ENCODE measurements around the gene ULK3. TPM values are rescaled to one million over a fixed set of nuclear protein-coding genes. Genes with fewer than 3 reads are reported as not detected.

The ULK3 gene
- total RNA-seq, 1 experiment from 2014 or later, result 14.3 TPM

DNA sequence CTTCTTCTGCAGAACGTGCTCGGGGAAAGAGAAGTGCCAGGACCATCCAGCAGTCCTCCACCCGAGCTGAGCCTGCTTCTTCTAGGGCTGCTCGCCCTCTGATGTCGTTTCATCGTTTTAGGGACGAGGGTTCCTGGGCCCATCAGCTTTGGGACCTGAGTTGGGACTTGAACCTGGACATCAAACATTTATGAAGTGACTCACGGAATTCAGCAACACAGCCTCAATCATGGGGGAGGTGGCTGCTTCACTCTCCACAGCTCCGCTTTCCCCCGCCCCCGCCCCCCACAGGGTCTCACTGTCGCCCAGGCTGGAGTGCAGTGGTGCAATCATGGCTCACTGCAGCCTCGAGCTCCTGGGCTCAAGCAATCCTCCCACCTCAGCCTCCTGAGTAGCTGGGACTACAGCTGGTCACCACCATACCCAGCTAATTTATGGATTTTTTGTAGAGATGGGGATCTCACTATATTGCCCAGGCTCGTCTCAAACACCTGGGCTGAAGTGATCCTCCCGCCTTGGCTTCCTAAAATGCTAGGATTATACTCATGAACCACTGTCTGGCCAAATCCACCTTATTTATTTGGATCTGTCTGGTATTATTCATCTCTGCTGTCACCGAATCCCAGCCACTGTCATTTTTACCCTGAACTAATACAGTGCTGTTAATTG is 30.9 kb upstream of the ULK3 start:
- Histone ChIP-seq H3K4me1 (replicated peaks) (peaks cover 12% of the 10 kb centered on the region), H3K36me3 (peaks cover 15% of the 10 kb centered on the region), H3K27ac (no peak overlapping the region), H3K9me3 (replicated peaks) (no peaks in the 10 kb centered on the region), H3K4me3 (peak overlapping the region; percentile 93), H3K27me3 (replicated peaks) (no peaks in the 10 kb centered on the region)
- no peak for DNase-seq (ENCODE audit: low read depth in 1 of 2, low spot score in 2 of 2)

DNA sequence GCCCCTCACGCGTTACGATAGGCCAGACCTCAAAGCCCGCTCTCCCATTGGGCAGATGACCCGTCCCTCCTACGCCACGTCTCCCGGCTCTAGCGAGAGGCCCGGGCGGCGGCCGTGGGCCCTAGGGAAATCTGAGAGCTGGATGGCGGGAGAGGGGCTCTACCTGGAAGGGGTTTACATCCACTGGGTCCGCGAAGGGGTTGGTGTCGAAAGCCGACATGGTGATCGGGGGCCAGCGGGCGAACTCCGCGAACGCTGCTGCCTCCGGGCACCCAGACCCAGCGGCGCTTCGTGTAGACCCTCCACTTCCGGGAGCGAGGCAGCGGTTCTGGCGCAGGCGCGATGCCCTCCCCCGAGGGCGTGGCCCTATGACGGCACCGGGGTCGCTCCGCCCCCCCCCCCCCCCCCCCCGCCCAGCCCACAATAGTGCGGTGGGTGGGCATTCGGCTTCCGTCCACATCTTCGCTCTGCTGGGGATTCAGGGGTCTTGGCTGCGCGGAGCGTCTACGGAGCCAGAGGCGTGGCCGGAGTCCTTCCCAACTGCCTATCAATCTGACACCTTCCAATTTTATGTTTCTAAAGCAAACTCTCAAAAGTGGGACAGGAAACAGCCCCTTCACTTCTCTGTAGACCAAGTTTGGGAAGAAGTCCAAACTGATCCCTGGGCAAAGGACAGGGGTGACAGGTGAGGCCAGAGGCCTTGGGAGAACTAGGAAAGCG is 30.2 kb upstream of the ULK3 start, which contains the start of gene SCAMP2:
Gene SCAMP2 (minus strand): TSS at position 330 of the 720 bp plus-strand sequence. CDS start 110 bp downstream, at position 220.
- H3K36me3 ChIP-seq, result peaks cover 22% of the 10 kb centered on the region
- peak; percentile 96 to 99 for DNase-seq (ENCODE audit: low read depth in 1 of 2, low spot score in 2 of 2)
- H3K4me3 ChIP-seq, result peak within 1 kb of the TSS; percentile 93
- H3K4me1 ChIP-seq (replicated peaks), result peaks cover 12% of the 10 kb centered on the region
- no peaks in the 10 kb centered on the region for H3K9me3 ChIP-seq (replicated peaks)
- H3K27me3 ChIP-seq (replicated peaks), result no peaks in the 10 kb centered on the region
- peak within 1 kb of the TSS; percentile 97 for H3K27ac ChIP-seq

DNA sequence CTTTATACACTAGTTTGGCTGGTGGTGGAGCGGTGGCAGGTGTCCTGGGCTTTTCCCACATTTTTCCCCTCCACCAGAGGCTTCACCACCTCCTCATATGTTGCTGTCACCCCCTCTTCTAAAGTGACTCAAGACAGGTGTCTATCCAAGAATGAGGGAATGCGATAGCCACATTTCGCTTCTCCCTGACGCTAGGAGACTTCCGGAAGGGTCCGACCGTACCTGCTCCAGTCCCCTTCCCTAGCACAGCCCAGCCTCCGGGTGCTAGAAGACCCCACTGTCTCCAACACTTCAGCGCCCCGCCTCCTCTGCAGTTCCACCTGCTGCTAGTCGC is 29.7 kb upstream of the ULK3 start:
- Histone ChIP-seq H3K36me3 (peaks cover 22% of the 10 kb centered on the region), H3K4me3 (peak overlapping the region; percentile 93), H3K9me3 (replicated peaks) (no peaks in the 10 kb centered on the region), H3K27me3 (replicated peaks) (no peaks in the 10 kb centered on the region), H3K27ac (peak overlapping the region; percentile 97), H3K4me1 (replicated peaks) (peaks cover 12% of the 10 kb centered on the region)
- no peak for DNase-seq (ENCODE audit: low read depth in 1 of 2, low spot score in 2 of 2)

DNA sequence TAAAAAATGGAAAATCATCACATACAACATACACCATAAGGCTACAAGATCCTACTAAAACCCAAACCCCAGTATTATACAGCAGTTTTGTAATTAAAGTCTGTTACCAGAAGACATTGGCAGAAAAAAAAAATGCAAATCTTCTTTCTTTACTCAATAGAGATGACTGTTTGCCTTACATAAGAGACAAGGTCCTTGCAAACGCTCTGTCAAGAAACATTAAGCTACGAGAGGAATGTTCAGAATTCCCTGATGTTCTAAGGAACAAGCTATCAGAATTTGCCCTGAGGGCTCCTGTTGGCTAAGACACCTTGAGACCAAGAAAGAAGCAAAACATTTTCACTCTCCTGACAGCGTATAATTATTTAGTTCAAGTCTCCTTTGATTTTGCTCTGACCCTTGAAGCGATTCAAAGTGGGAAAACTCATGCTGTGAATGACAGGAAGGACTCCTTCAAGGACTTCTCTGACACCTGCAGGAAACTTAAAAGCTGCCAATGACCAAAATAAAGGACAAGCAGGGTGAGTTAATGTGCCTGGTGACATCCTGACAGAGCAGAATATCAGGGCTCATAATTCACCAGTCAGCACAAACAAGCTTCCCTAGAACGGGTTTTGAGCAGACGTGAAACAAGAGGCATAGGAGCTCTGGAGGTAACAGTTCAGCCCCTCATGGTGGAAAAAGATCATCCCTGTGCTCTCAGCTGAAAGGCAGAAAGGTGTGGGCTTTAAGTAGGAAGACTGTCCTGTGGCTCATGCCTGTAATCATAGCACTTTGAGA is 27.7 kb upstream of the ULK3 start:
- Histone ChIP-seq H3K27ac (no peak overlapping the region), H3K9me3 (replicated peaks) (no peaks in the 10 kb centered on the region), H3K4me3 (no peak overlapping the region), H3K4me1 (replicated peaks) (peaks cover 12% of the 10 kb centered on the region), H3K36me3 (peaks cover 27% of the 10 kb centered on the region), H3K27me3 (replicated peaks) (no peaks in the 10 kb centered on the region)
- DNase-seq (ENCODE audit: low read depth in 1 of 2, low spot score in 2 of 2), result no peak

DNA sequence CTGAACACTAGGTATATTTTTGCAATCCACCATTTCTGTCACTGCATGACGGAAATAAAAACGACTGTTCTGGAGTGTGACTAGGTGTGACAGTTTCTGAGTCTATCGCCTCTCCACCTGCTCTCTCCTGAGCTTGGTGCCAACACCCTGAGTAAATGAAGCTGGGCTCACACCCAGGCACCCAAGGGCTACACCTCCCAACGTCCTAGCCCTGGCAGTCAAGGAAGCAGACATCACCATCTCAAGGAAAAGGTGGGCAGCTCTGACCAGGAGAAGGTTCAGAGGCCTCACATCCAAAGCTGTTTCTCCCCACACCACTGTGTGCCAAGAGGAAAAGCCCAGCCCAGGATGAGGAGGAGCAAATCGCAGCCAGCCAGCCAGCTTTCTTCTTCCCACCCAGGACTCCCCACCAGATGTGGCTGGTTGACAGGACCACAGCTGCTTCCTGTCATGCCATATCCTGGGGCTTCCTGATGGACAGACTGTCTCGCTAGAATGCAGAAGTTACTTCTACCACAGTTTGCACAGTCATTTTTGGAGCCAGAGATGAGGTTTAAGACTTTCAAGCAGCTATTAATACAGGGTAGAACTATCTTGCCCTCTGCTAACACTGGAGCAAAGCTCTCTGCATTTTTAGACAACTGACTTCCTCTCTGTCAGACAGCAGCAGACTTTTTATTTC is 26.9 kb upstream of the ULK3 start:
- no peak for DNase-seq (ENCODE audit: low read depth in 1 of 2, low spot score in 2 of 2)
- no peaks in the 10 kb centered on the region for H3K9me3 ChIP-seq (replicated peaks)
- H3K36me3 ChIP-seq, result peaks cover 27% of the 10 kb centered on the region
- peaks cover 12% of the 10 kb centered on the region for H3K4me1 ChIP-seq (replicated peaks)
- H3K27ac ChIP-seq, result no peak overlapping the region
- H3K27me3 ChIP-seq (replicated peaks), result no peaks in the 10 kb centered on the region
- H3K4me3 ChIP-seq, result no peak overlapping the region

DNA sequence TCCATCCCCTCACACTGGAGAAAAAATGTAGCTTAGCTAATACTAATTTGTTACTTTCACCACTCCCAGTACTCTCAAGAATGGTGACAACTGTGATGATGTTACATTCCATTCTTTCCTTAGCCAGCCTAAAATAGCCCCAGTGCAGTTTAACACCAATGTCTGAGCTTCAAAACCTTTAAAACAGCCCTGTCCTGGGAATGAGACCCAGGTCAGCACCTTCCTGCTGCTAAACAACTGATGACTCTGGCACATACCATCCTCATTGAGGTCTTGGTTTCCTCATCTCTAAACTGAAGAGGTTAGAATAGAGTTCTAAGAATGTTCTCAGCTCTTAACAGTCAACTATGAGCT is 26.4 kb upstream of the ULK3 start:
- H3K4me3 ChIP-seq, result no peak overlapping the region
- peaks cover 27% of the 10 kb centered on the region for H3K36me3 ChIP-seq
- no peaks in the 10 kb centered on the region for H3K27me3 ChIP-seq (replicated peaks)
- no peak for DNase-seq (ENCODE audit: low read depth in 1 of 2, low spot score in 2 of 2)
- H3K9me3 ChIP-seq (replicated peaks), result no peaks in the 10 kb centered on the region
- H3K4me1 ChIP-seq (replicated peaks), result peaks cover 12% of the 10 kb centered on the region
- H3K27ac ChIP-seq, result no peak overlapping the region

DNA sequence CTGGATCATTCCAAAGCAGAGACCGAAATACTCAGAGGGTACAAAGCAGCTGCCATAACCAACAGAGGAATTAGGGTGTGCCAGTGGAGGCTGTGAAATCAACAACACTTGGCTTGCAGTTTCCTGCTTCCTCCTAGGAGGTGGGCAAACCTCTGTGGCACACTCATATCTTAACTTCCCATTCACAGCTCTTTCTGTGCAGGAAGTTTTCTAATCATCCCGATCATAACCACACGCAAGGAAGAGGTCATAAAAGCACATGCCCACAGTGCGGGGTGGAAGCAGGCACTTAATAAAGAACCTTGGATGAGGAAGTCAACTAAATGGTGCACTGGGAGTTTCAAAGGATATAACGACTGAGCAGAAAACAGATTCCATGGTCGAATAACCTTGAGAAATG is 25.1 kb upstream of the ULK3 start:
- H3K36me3 ChIP-seq, result peaks cover 28% of the 10 kb centered on the region
- no peak overlapping the region for H3K4me3 ChIP-seq
- H3K27ac ChIP-seq, result no peak overlapping the region
- H3K27me3 ChIP-seq (replicated peaks), result no peaks in the 10 kb centered on the region
- no peak for DNase-seq (ENCODE audit: low read depth in 1 of 2, low spot score in 2 of 2)
- peaks cover 7% of the 10 kb centered on the region for H3K4me1 ChIP-seq (replicated peaks)
- H3K9me3 ChIP-seq (replicated peaks), result no peaks in the 10 kb centered on the region

- no peak overlapping the region for H3K27ac ChIP-seq
- H3K4me1 ChIP-seq (replicated peaks), result peaks cover 6% of the 10 kb centered on the region
- DNase-seq (ENCODE audit: low read depth in 1 of 2, low spot score in 2 of 2), result no peak
Observed at GRCh38 chr15:74867466-74868038, 24.6 kb upstream of the ULK3 start.

GRCh38 chr15:74866090-74866489 is 23.1 kb upstream of the ULK3 start:
- DNase-seq (ENCODE audit: low read depth in 1 of 2, low spot score in 2 of 2), result no peak

More at GRCh38 chr15:74867466-74868038, 24.6 kb upstream of the ULK3 start:
- no peaks in the 10 kb centered on the region for H3K9me3 ChIP-seq (replicated peaks)
- no peaks in the 10 kb centered on the region for H3K27me3 ChIP-seq (replicated peaks)
- H3K4me3 ChIP-seq, result no peak overlapping the region
- peaks cover 25% of the 10 kb centered on the region for H3K36me3 ChIP-seq

GRCh38 chr15:74865316-74865715 is 22.4 kb upstream of the ULK3 start:
- no peak for DNase-seq (ENCODE audit: low read depth in 1 of 2, low spot score in 2 of 2)
- H3K9me3 ChIP-seq (replicated peaks), result no peaks in the 10 kb centered on the region
- H3K4me3 ChIP-seq, result no peak overlapping the region
- H3K27me3 ChIP-seq (replicated peaks), result no peaks in the 10 kb centered on the region
- peaks cover 25% of the 10 kb centered on the region for H3K36me3 ChIP-seq
- no peaks in the 10 kb centered on the region for H3K4me1 ChIP-seq (replicated peaks)
- no peak overlapping the region for H3K27ac ChIP-seq

More at GRCh38 chr15:74866090-74866489, 23.1 kb upstream of the ULK3 start:
- H3K4me1 ChIP-seq (replicated peaks), result no peaks in the 10 kb centered on the region
- no peak overlapping the region for H3K27ac ChIP-seq
- no peaks in the 10 kb centered on the region for H3K9me3 ChIP-seq (replicated peaks)
- peaks cover 25% of the 10 kb centered on the region for H3K36me3 ChIP-seq
- H3K27me3 ChIP-seq (replicated peaks), result no peaks in the 10 kb centered on the region
- no peak overlapping the region for H3K4me3 ChIP-seq

GRCh38 chr15:74864296-74864695 is 21.3 kb upstream of the ULK3 start:
- DNase-seq (ENCODE audit: low read depth in 1 of 2, low spot score in 2 of 2), result no peak
- Histone ChIP-seq H3K9me3 (replicated peaks) (no peaks in the 10 kb centered on the region), H3K27me3 (replicated peaks) (no peaks in the 10 kb centered on the region), H3K36me3 (peaks cover 16% of the 10 kb centered on the region), H3K4me3 (no peak overlapping the region), H3K27ac (no peak overlapping the region), H3K4me1 (replicated peaks) (no peaks in the 10 kb centered on the region)

GRCh38 chr15:74863239-74864056 is 20.5 kb upstream of the ULK3 start:
- Histone ChIP-seq H3K4me1 (replicated peaks) (no peaks in the 10 kb centered on the region), H3K27ac (no peak overlapping the region), H3K4me3 (no peak overlapping the region), H3K9me3 (replicated peaks) (no peaks in the 10 kb centered on the region), H3K27me3 (replicated peaks) (no peaks in the 10 kb centered on the region), H3K36me3 (peaks cover 10% of the 10 kb centered on the region)
- DNase-seq (ENCODE audit: low read depth in 1 of 2, low spot score in 2 of 2), result no peak

DNA sequence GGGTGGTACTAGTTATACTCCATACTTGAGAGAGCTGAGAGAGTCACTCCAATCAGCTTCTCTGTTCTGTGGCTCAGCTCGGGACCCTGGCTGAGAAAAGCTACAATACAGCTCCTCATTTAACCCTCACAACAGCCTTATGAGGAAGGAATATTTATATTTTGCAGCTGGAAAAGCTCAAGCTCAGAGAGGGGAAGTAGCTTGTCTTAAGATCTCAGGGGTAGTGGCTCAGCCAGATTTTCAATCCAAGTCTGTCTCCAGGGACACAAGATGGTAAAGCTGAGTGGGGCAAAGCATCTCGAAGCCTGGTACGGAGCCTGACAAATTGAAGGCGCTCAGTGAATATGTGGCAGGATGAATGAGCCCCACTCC is 15.4 kb upstream of the ULK3 start:
- DNase-seq (ENCODE audit: low read depth in 1 of 2, low spot score in 2 of 2), result no peak
- Histone ChIP-seq H3K27ac (no peak overlapping the region), H3K27me3 (replicated peaks) (no peaks in the 10 kb centered on the region), H3K9me3 (replicated peaks) (no peaks in the 10 kb centered on the region), H3K4me1 (replicated peaks) (no peaks in the 10 kb centered on the region), H3K36me3 (peaks cover 9% of the 10 kb centered on the region), H3K4me3 (no peak overlapping the region)
